ENCODE data around the gene TPST1.
A peak's percentile ranks its signal among the peaks of the same experiment; 100 is the strongest.
"Not testable (repeated sequence)": the region's sequence is repeated elsewhere in the genome, so short reads cannot be mapped to it uniquely, and the experiment has no call there.

Gene TPST1

GRCh38 chr7:66204822-66205740, at the start of gene TPST1:
TPST1 (plus strand) TSS chr7:66205334; CDS start chr7:66240426, 35,092 bp downstream.
- Mint-ChIP-seq H3K36me3 (peaks cover 4% of the 10 kb centered on the region in 2 donors), H3K4me3 (peak within 1 kb of the TSS; percentile 93), H3K4me1 (peaks cover 36 to 43% of the 10 kb centered on the region in 2 donors), H3K27ac (peak within 1 kb of the TSS; percentile 93), H3K27me3 (peaks cover 8 to 10% of the 10 kb centered on the region in 2 donors), H3K9me3 (no peaks in the 10 kb centered on the region)
- peak; percentile 92 for DNase-seq
- peak; percentile 94 to 95 for ATAC-seq (replicated peaks)

GRCh38 chr7:66156035-66156434, 49.1 kb upstream of the TPST1 start:
- H3K36me3 Mint-ChIP-seq: peaks cover 53 to 60% of the 10 kb centered on the region in 2 donors
- not testable (repeated sequence) for H3K27me3 Mint-ChIP-seq; H3K27ac Mint-ChIP-seq; H3K4me3 Mint-ChIP-seq; ATAC-seq (replicated peaks); DNase-seq; H3K9me3 Mint-ChIP-seq; H3K4me1 Mint-ChIP-seq

GRCh38 chr7:66157060-66157459, 48.1 kb upstream of the TPST1 start:
- Mint-ChIP-seq H3K9me3 (peaks cover 4% of the 10 kb centered on the region in 2 donors), H3K4me1 (no peaks in the 10 kb centered on the region), H3K36me3 (peaks cover 52 to 53% of the 10 kb centered on the region in 2 donors), H3K27ac (no peak overlapping the region), H3K4me3 (no peak overlapping the region), H3K27me3 (no peaks in the 10 kb centered on the region)
- DNase-seq (no peak), ATAC-seq (replicated peaks) (no peak)

GRCh38 chr7:66162622-66163021, 42.5 kb upstream of the TPST1 start:
- DNase-seq (no peak), ATAC-seq (replicated peaks) (peak; percentile 25 to 48)
- Mint-ChIP-seq H3K27ac (no peak overlapping the region), H3K4me3 (no peak overlapping the region), H3K36me3 (peaks cover 21 to 29% of the 10 kb centered on the region in 2 donors), H3K27me3 (no peaks in the 10 kb centered on the region), H3K4me1 (no peaks in the 10 kb centered on the region), H3K9me3 (peaks cover 4% of the 10 kb centered on the region in 2 donors)

GRCh38 chr7:66163186-66163610, 41.9 kb upstream of the TPST1 start:
- DNase-seq (no peak), ATAC-seq (replicated peaks) (peak in 1 of 2 donors; percentile 8)
- Mint-ChIP-seq H3K27ac (no peak overlapping the region), H3K27me3 (no peaks in the 10 kb centered on the region), H3K9me3 (peaks cover under 1 to 2% of the 10 kb centered on the region in 2 donors), H3K4me3 (no peak overlapping the region), H3K36me3 (peaks cover 16 to 24% of the 10 kb centered on the region in 2 donors), H3K4me1 (no peaks in the 10 kb centered on the region)

- Mint-ChIP-seq H3K27ac (no peak overlapping the region), H3K4me1 (no peaks in the 10 kb centered on the region), H3K4me3 (no peak overlapping the region), H3K27me3 (no peaks in the 10 kb centered on the region), H3K36me3 (peaks cover 5 to 14% of the 10 kb centered on the region in 2 donors), H3K9me3 (peaks cover 0 to 2% of the 10 kb centered on the region in 2 donors)
- ATAC-seq (replicated peaks) (no peak), DNase-seq (no peak)
Measured at GRCh38 chr7:66164356-66164755, 40.8 kb upstream of the TPST1 start.

GRCh38 chr7:66167773-66168387, 37.3 kb upstream of the TPST1 start:
- no peak for DNase-seq
- ATAC-seq (replicated peaks): no peak
- Mint-ChIP-seq H3K9me3 (no peaks in the 10 kb centered on the region), H3K27me3 (no peaks in the 10 kb centered on the region), H3K27ac (no peak overlapping the region), H3K4me1 (peaks cover 0 to under 1% of the 10 kb centered on the region in 2 donors), H3K36me3 (peaks cover 0 to under 1% of the 10 kb centered on the region in 2 donors), H3K4me3 (no peak overlapping the region)

GRCh38 chr7:66169616-66170015, 35.5 kb upstream of the TPST1 start:
- no peaks in the 10 kb centered on the region for H3K27me3 Mint-ChIP-seq
- DNase-seq (no peak), ATAC-seq (replicated peaks) (no peak)
- peaks cover 2 to 6% of the 10 kb centered on the region in 2 donors for H3K4me1 Mint-ChIP-seq
- peaks cover 2 to 4% of the 10 kb centered on the region in 2 donors for H3K9me3 Mint-ChIP-seq
- no peak overlapping the region for H3K27ac Mint-ChIP-seq
- H3K4me3 Mint-ChIP-seq: no peak overlapping the region
- no peaks in the 10 kb centered on the region for H3K36me3 Mint-ChIP-seq

- Mint-ChIP-seq H3K4me3 (no peak overlapping the region), H3K4me1 (peaks cover 2 to 6% of the 10 kb centered on the region in 2 donors)
- no peak for DNase-seq
Measured at GRCh38 chr7:66170309-66171231, 34.6 kb upstream of the TPST1 start.

GRCh38 chr7:66172536-66173401, 32.4 kb upstream of the TPST1 start:
- DNase-seq, H3K36me3 Mint-ChIP-seq, H3K27ac Mint-ChIP-seq, H3K9me3 Mint-ChIP-seq, H3K4me1 Mint-ChIP-seq, H3K4me3 Mint-ChIP-seq, H3K27me3 Mint-ChIP-seq: not testable (repeated sequence)
- ATAC-seq (replicated peaks): peak in 1 of 2 donors; percentile 65

More at GRCh38 chr7:66170309-66171231, 34.6 kb upstream of the TPST1 start:
- Mint-ChIP-seq H3K36me3 (no peaks in the 10 kb centered on the region), H3K27me3 (no peaks in the 10 kb centered on the region), H3K9me3 (peaks cover 2 to 4% of the 10 kb centered on the region in 2 donors), H3K27ac (no peak overlapping the region)
- no peak for ATAC-seq (replicated peaks)

- Mint-ChIP-seq H3K36me3 (peaks cover 0 to 2% of the 10 kb centered on the region in 2 donors), H3K9me3 (peaks cover 2 to 4% of the 10 kb centered on the region in 2 donors), H3K27ac (no peak overlapping the region), H3K4me1 (peaks cover 2 to 6% of the 10 kb centered on the region in 2 donors), H3K4me3 (no peak overlapping the region), H3K27me3 (no peaks in the 10 kb centered on the region)
- no peak for DNase-seq
- no peak for ATAC-seq (replicated peaks)
Measured at GRCh38 chr7:66173856-66174255, 31.3 kb upstream of the TPST1 start.

- not testable (repeated sequence) for H3K36me3 Mint-ChIP-seq; H3K9me3 Mint-ChIP-seq; ATAC-seq (replicated peaks); H3K27ac Mint-ChIP-seq; H3K4me1 Mint-ChIP-seq; H3K27me3 Mint-ChIP-seq; H3K4me3 Mint-ChIP-seq; DNase-seq
Measured at GRCh38 chr7:66175006-66175405, 30.1 kb upstream of the TPST1 start.

GRCh38 chr7:66176914-66177313, 28.2 kb upstream of the TPST1 start:
- ATAC-seq (replicated peaks) (no peak), DNase-seq (no peak)
- H3K4me1 Mint-ChIP-seq: peaks cover 2 to 6% of the 10 kb centered on the region in 2 donors
- peaks cover 2 to 4% of the 10 kb centered on the region in 2 donors for H3K9me3 Mint-ChIP-seq
- H3K27ac Mint-ChIP-seq: no peak overlapping the region
- no peaks in the 10 kb centered on the region for H3K27me3 Mint-ChIP-seq
- peaks cover 0 to 2% of the 10 kb centered on the region in 2 donors for H3K36me3 Mint-ChIP-seq
- no peak overlapping the region for H3K4me3 Mint-ChIP-seq

All from stimulated activated naive B cell treated with anti-CD40 and anti-IgM and Interleukin-4, amounts not matched to agents 10 μg/mL and 1 μg/mL and 100 μg/mL, for 72 hours (primary cell).